ENCODE measurements around the gene ST3GAL4.

The ST3GAL4 gene

GRCh38 chr11:126457817-126458216 is 102.3 kb downstream of the ST3GAL4 start:
- DNase-seq: no peak

GRCh38 chr11:126459691-126460281 is 104.3 kb downstream of the ST3GAL4 start:
- no peak for DNase-seq

GRCh38 chr11:126460417-126461095 is 105.1 kb downstream of the ST3GAL4 start:
- no peak for DNase-seq

GRCh38 chr11:126461096-126461440 is 105.6 kb downstream of the ST3GAL4 start:
- DNase-seq: no peak

- no peak for DNase-seq
These were observed 106.5 kb downstream of the ST3GAL4 start for GRCh38 chr11:126461996-126462395.

GRCh38 chr11:126462422-126462821 is 106.9 kb downstream of the ST3GAL4 start:
- no peak for DNase-seq
